Right cardiac atrium (tissue), 5 donors: ENCODE data around the gene L1TD1. TPM values are rescaled to one million over a fixed set of nuclear protein-coding genes. Genes with fewer than 3 reads are reported as not detected.

Experiments used
- ATAC-seq, 2 donors: fragments of 200-7000 bp; cut with Tn5 transposase; one replicate each; pipeline versions ENCODE4 v1.8.0 to v1.9.1; 2020; ENCODE audit warnings: moderate library complexity in 2 of 2, mild to moderate bottlenecking in 1 of 2
- DNase-seq, 3 donors: peaks; one replicate each; pipeline ENCODE4 v3.0.0-alpha.2; 2020
- H3K27ac ChIP-seq: one replicate; pipeline ENCODE4 v1.5.1; 2013; ENCODE audit warnings: mild to moderate bottlenecking, low read length, control low read depth, moderate library complexity
- H3K27me3 ChIP-seq: one replicate; pipeline ENCODE4 v1.6.1; 2013; ENCODE audit not compliant: control insufficient read depth, insufficient read depth
- H3K4me1 ChIP-seq: one replicate; pipeline ENCODE4 v1.6.1; 2013; ENCODE audit warnings: low read length; ENCODE audit not compliant: control insufficient read depth, insufficient read depth
- H3K4me3 ChIP-seq: one replicate; pipeline ENCODE4 v1.5.1; 2013; ENCODE audit warnings: low read length, control low read depth
- H3K9me3 ChIP-seq: one replicate; pipeline ENCODE4 v1.6.1; 2013; ENCODE audit warnings: low read length; ENCODE audit not compliant: control insufficient read depth
- WGBS: extraction: QIAGEN DNeasy Blood & Tissue Kit; methylation state at CpG from one replicate; pipeline ENCODE4 v1.1.7; 2013; 5-methylcytosine and 5-hydroxymethylcytosine counted together
- intact Hi-C, 4 donors: fragments of 100-400 bp; cut with DNase I; formaldehyde crosslinking; loops; one replicate each; pipeline versions ENCODE4 v1.11.0 to v1.14.0; 2022 to 2023
- polyA plus RNA-seq: library from polyadenylated mRNA; stranded (reverse); fragments of 200-250 nt; gene quantifications from one replicate; pipeline ENCODE4 v1.2.3, GENCODE V29; 2013
- total RNA-seq, 4 donors: library from RNA; stranded (reverse); fragmentation: NEBNext Ultra II Directional; extraction: Animal tissue kit (Norgen Biotek cat#: 25700); gene quantifications; one replicate each; pipeline ENCODE4 v1.2.1, GENCODE V29; 2021
- donor health status: healthy with polysubstance abuse.
- donor health status: DM: no; HTN: yes; CAD: no.
- donor health status: DM: no; HTN: no; CAD: no.
- donor health status: DM: no; HTN: yes; CAD: no; lungs with severe emphysema.
- donor health status: DM: yes; HTN: yes; CAD: no.

L1TD1 gene
- total and polyA plus RNA-seq, 5 donors: 0.05 to 0.11 (median 0.09) TPM; not detected in 2

GRCh38 chr1:62222321-62222720 lies 27.7 kb downstream of the L1TD1 start:
- WGBS: 94% methylated on average over 9 of the region's 9 CpGs
- Histone ChIP-seq H3K27ac (no peak overlapping the region), H3K4me1 (no peaks in the 10 kb centered on the region), H3K9me3 (no peaks in the 10 kb centered on the region), H3K27me3 (no peaks in the 10 kb centered on the region), H3K4me3 (no peak overlapping the region)
- DNase-seq (no peak), ATAC-seq (no peak)
- intact Hi-C loops: no loop called here

- H3K27me3 ChIP-seq: no peaks in the 10 kb centered on the region
- no peak overlapping the region for H3K4me3 ChIP-seq
- H3K4me1 ChIP-seq: no peaks in the 10 kb centered on the region
- no peak overlapping the region for H3K27ac ChIP-seq
- DNase-seq (no peak), ATAC-seq (no peak)
- H3K9me3 ChIP-seq: no peaks in the 10 kb centered on the region
- 40% methylated on average over 2 of the region's 3 CpGs for WGBS
- intact Hi-C loops: no loop called here
Observed at GRCh38 chr1:62224182-62224581, 29.5 kb downstream of the L1TD1 start.

- DNase-seq (no peak), ATAC-seq (no peak)
- Histone ChIP-seq H3K27ac (no peak overlapping the region), H3K4me3 (no peak overlapping the region), H3K9me3 (no peaks in the 10 kb centered on the region), H3K4me1 (no peaks in the 10 kb centered on the region), H3K27me3 (no peaks in the 10 kb centered on the region)
- intact Hi-C loops: no loop called here
- WGBS: 89% methylated on average over 11 of the region's 11 CpGs
Observed at GRCh38 chr1:62227496-62227895, 32.8 kb downstream of the L1TD1 start.

GRCh38 chr1:62228136-62228882 lies 33.7 kb downstream of the L1TD1 start:
- intact Hi-C loops: no loop called here
- WGBS: 81% methylated on average over 12 of the region's 12 CpGs
- Histone ChIP-seq H3K27ac (no peak overlapping the region), H3K4me1 (no peaks in the 10 kb centered on the region), H3K9me3 (no peaks in the 10 kb centered on the region), H3K4me3 (no peak overlapping the region), H3K27me3 (no peaks in the 10 kb centered on the region)
- DNase-seq (no peak), ATAC-seq (no peak)

GRCh38 chr1:62228883-62229187 lies 34.2 kb downstream of the L1TD1 start:
- no peaks in the 10 kb centered on the region for H3K4me1 ChIP-seq
- H3K27me3 ChIP-seq: no peaks in the 10 kb centered on the region
- intact Hi-C loops: no loop called here
- 59% methylated on average over 4 of the region's 4 CpGs for WGBS
- no peak overlapping the region for H3K27ac ChIP-seq
- no peak for ATAC-seq
- no peaks in the 10 kb centered on the region for H3K9me3 ChIP-seq
- H3K4me3 ChIP-seq: no peak overlapping the region
- DNase-seq: no peak

- H3K4me3 ChIP-seq: no peak overlapping the region
- ATAC-seq (no peak), DNase-seq (no peak)
- H3K4me1 ChIP-seq: no peaks in the 10 kb centered on the region
- H3K27me3 ChIP-seq: no peaks in the 10 kb centered on the region
- no peak overlapping the region for H3K27ac ChIP-seq
- WGBS: 85% methylated on average over 3 of the region's 3 CpGs
- no peaks in the 10 kb centered on the region for H3K9me3 ChIP-seq
- intact Hi-C loops: no loop called here
Observed at GRCh38 chr1:62229468-62229867, 34.8 kb downstream of the L1TD1 start.

GRCh38 chr1:62229932-62230331 lies 35.3 kb downstream of the L1TD1 start:
- H3K4me3 ChIP-seq: no peak overlapping the region
- no peaks in the 10 kb centered on the region for H3K4me1 ChIP-seq
- no peaks in the 10 kb centered on the region for H3K9me3 ChIP-seq
- no peaks in the 10 kb centered on the region for H3K27me3 ChIP-seq
- 28% methylated on average over 2 of the region's 2 CpGs for WGBS
- intact Hi-C loops: no loop called here
- DNase-seq: no peak
- H3K27ac ChIP-seq: no peak overlapping the region
- no peak for ATAC-seq

- no peak overlapping the region for H3K4me3 ChIP-seq
- intact Hi-C loops: no loop called here
- H3K4me1 ChIP-seq: no peaks in the 10 kb centered on the region
- ATAC-seq: no peak
- no peaks in the 10 kb centered on the region for H3K9me3 ChIP-seq
- no peaks in the 10 kb centered on the region for H3K27me3 ChIP-seq
- H3K27ac ChIP-seq: no peak overlapping the region
- whole genome bisulfite sequencing: 90% methylated on average over 5 of the region's 5 CpGs
- DNase-seq: no peak
Observed at GRCh38 chr1:62230718-62231117, 36.1 kb downstream of the L1TD1 start.

GRCh38 chr1:62232871-62233278 lies 38.2 kb downstream of the L1TD1 start:
- H3K27me3 ChIP-seq: no peaks in the 10 kb centered on the region
- WGBS: 72% methylated on average over 14 of the region's 14 CpGs
- H3K9me3 ChIP-seq: no peaks in the 10 kb centered on the region
- H3K4me3 ChIP-seq: no peak overlapping the region
- ATAC-seq (no peak), DNase-seq (no peak)
- H3K4me1 ChIP-seq: no peaks in the 10 kb centered on the region
- H3K27ac ChIP-seq: no peak overlapping the region
- intact Hi-C loops: no loop called here

- no peaks in the 10 kb centered on the region for H3K9me3 ChIP-seq
- no peaks in the 10 kb centered on the region for H3K27me3 ChIP-seq
- H3K27ac ChIP-seq: no peak overlapping the region
- no peak for ATAC-seq
- H3K4me3 ChIP-seq: no peak overlapping the region
- intact Hi-C loops: no loop called here
- no peaks in the 10 kb centered on the region for H3K4me1 ChIP-seq
- DNase-seq: no peak
- WGBS: 90% methylated on average over 7 of the region's 7 CpGs
Observed at GRCh38 chr1:62233926-62234450, 39.3 kb downstream of the L1TD1 start.

- Histone ChIP-seq H3K4me3 (no peak overlapping the region), H3K27me3 (no peaks in the 10 kb centered on the region), H3K9me3 (no peaks in the 10 kb centered on the region), H3K27ac (no peak overlapping the region), H3K4me1 (no peaks in the 10 kb centered on the region)
- no peak for ATAC-seq
- DNase-seq: no peak
- intact Hi-C loops: no loop called here
- 73% methylated on average over 6 of the region's 6 CpGs for WGBS
Observed at GRCh38 chr1:62234688-62235087, 40.0 kb downstream of the L1TD1 start.

GRCh38 chr1:62235576-62235975 lies 40.9 kb downstream of the L1TD1 start:
- DNase-seq: no peak
- no peak for ATAC-seq
- Histone ChIP-seq H3K9me3 (no peaks in the 10 kb centered on the region), H3K4me1 (no peaks in the 10 kb centered on the region), H3K4me3 (no peak overlapping the region), H3K27me3 (no peaks in the 10 kb centered on the region), H3K27ac (no peak overlapping the region)
- intact Hi-C loops: no loop called here
- 83% methylated on average over 2 of the region's 2 CpGs for WGBS
